Measurements from ENCODE around the gene EHBP1L1.

EHBP1L1 gene

GRCh38 chr11:65595543-65596281 lies 19.9 kb downstream of the EHBP1L1 start, which contains the start of gene KCNK7:
Gene KCNK7, minus strand, starts transcription at chr11:65595800. Its CDS starts 28 bp downstream, at chr11:65595772.
- no peak for DNase-seq

- DNase-seq: no peak
These were observed 20.7 kb downstream of the EHBP1L1 start for GRCh38 chr11:65596520-65596919.

- DNase-seq: no peak
These were observed 22.4 kb downstream of the EHBP1L1 start for GRCh38 chr11:65598258-65598699.

- no peak for DNase-seq
These were observed 23.5 kb downstream of the EHBP1L1 start for GRCh38 chr11:65599216-65599954.

GRCh38 chr11:65599955-65600246 lies 24.0 kb downstream of the EHBP1L1 start:
- DNase-seq: no peak

GRCh38 chr11:65604258-65604657 lies 28.4 kb downstream of the EHBP1L1 start:
- no peak for DNase-seq

- no peak for DNase-seq
These were observed 31.2 kb downstream of the EHBP1L1 start for GRCh38 chr11:65606876-65607613.

- DNase-seq: no peak
These were observed 32.0 kb downstream of the EHBP1L1 start for GRCh38 chr11:65607614-65608426.

GRCh38 chr11:65609229-65609628 lies 33.4 kb downstream of the EHBP1L1 start:
- no peak for DNase-seq

GRCh38 chr11:65609665-65610064 lies 33.8 kb downstream of the EHBP1L1 start:
- no peak for DNase-seq

GRCh38 chr11:65610404-65610803 lies 34.6 kb downstream of the EHBP1L1 start:
- DNase-seq: no peak

GRCh38 chr11:65611028-65611757 lies 35.3 kb downstream of the EHBP1L1 start:
- no peak for DNase-seq

- DNase-seq: no peak
These were observed 36.1 kb downstream of the EHBP1L1 start for GRCh38 chr11:65611758-65612603.

GRCh38 chr11:65612691-65613090 lies 36.8 kb downstream of the EHBP1L1 start:
- DNase-seq: no peak

GRCh38 chr11:65613091-65613928 lies 37.5 kb downstream of the EHBP1L1 start:
- DNase-seq: no peak

- peak; percentile 99 for DNase-seq
These were observed 39.5 kb downstream of the EHBP1L1 start, which contains the start of gene PCNX3 for GRCh38 chr11:65615229-65615949. Gene PCNX3, plus strand, starts transcription at chr11:65615776. Its CDS starts 536 bp downstream, at chr11:65616312.

GRCh38 chr11:65615950-65616574 lies 40.2 kb downstream of the EHBP1L1 start:
- no peak for DNase-seq

GRCh38 chr11:65616575-65617001 lies 40.7 kb downstream of the EHBP1L1 start:
- DNase-seq: no peak

Measured in activated CD8-positive, alpha-beta memory T cell treated with anti-CD3 and anti-CD28 coated beads for 24 hours (primary cell).